Keratinocyte (primary cell): ENCODE measurements around the gene ANXA5.

ENCODE experiments used
- CTCF ChIP-seq, 3 experiments: IDR thresholded peaks in 1 of 3; conservative IDR thresholded peaks in 1 of 3; optimal IDR thresholded peaks in 1 of 3; 2 replicates in 2 of 3; 3 replicates in 1 of 3; pipeline versions ENCODE3 to v1.5.1; 2011; ENCODE audit warnings: low read length in 3 of 3, mild to moderate bottlenecking in 3 of 3, moderate library complexity in 2 of 3, control low read depth in 1 of 3, inconsistent platforms in 1 of 3; ENCODE audit not compliant: insufficient read depth in 2 of 3; ENCODE audit errors: extremely low read depth in 1 of 3
- EZH2 ChIP-seq: IDR thresholded peaks from one replicate; pipeline ENCODE4 v1.6.1; 2012; ENCODE audit warnings: inconsistent platforms, mild to moderate bottlenecking, low read length, moderate library complexity

- TF ChIP-seq CTCF (optimal IDR thresholded peaks at IDR 0.05 in 1 of 3, IDR thresholded peaks at IDR 0.05 in 1 of 3, conservative IDR thresholded peaks at IDR 0.05 in 1 of 3; ENCODE audit: extremely low read depth in 1 of 3, insufficient read depth in 2 of 3, low read length in 3 of 3) (no peak), EZH2 (no peak)
Observed at GRCh38 chr4:121653986-121654385, 42.8 kb downstream of the ANXA5 start.
